HG02840 (cell line): ENCODE measurements around the gene MRTFA.
"Not testable (repeated sequence)": the region's sequence is repeated elsewhere in the genome, so short reads cannot be mapped to it uniquely, and the experiment has no call there.

ENCODE experiments used
- ATAC-seq: cut with Tn5 transposase; IDR thresholded peaks from one replicate; pipeline ENCODE4 v1.9.1; 2021; ENCODE audit warnings: mild to moderate bottlenecking, moderate library complexity, moderate number of reproducible peaks; ENCODE audit not compliant: unreplicated experiment, low FRiP score

MRTFA gene

GRCh38 chr22:40660730-40661129 lies 24.2 kb upstream of the MRTFA start:
- no peak for ATAC-seq

- no peak for ATAC-seq
These were observed 22.6 kb upstream of the MRTFA start for GRCh38 chr22:40659166-40659565.

- ATAC-seq = not testable (repeated sequence)
These were observed 20.1 kb upstream of the MRTFA start for GRCh38 chr22:40656651-40657050.

- ATAC-seq = not testable (repeated sequence)
These were observed 19.4 kb upstream of the MRTFA start for GRCh38 chr22:40655941-40656340.

- ATAC-seq = no peak
These were observed 18.1 kb upstream of the MRTFA start for GRCh38 chr22:40654522-40655167.

GRCh38 chr22:40653361-40653760 lies 16.8 kb upstream of the MRTFA start:
- ATAC-seq = no peak

GRCh38 chr22:40651563-40652501 lies 15.3 kb upstream of the MRTFA start:
- no peak for ATAC-seq

- ATAC-seq = no peak
These were observed 14.5 kb upstream of the MRTFA start for GRCh38 chr22:40651057-40651456.

- ATAC-seq = no peak
These were observed 11.9 kb upstream of the MRTFA start for GRCh38 chr22:40648386-40648785.

GRCh38 chr22:40645579-40646197 lies 9.2 kb upstream of the MRTFA start:
- ATAC-seq = no peak

GRCh38 chr22:40642316-40642715 lies 5.8 kb upstream of the MRTFA start:
- no peak for ATAC-seq

- ATAC-seq = no peak
These were observed 4.8 kb upstream of the MRTFA start for GRCh38 chr22:40641269-40641668.

GRCh38 chr22:40638261-40638660 lies 1.7 kb upstream of the MRTFA start:
- ATAC-seq = no peak

GRCh38 chr22:40637183-40638150 lies 948 bp upstream of the MRTFA start:
- ATAC-seq = no peak

GRCh38 chr22:40635940-40636379 lies 559 bp downstream of the MRTFA start:
- ATAC-seq = peak; percentile 20

- ATAC-seq = no peak
These were observed 1.2 kb downstream of the MRTFA start for GRCh38 chr22:40635043-40635939.

GRCh38 chr22:40634119-40634903 lies 2.2 kb downstream of the MRTFA start:
- no peak for ATAC-seq

GRCh38 chr22:40633036-40633435 lies 3.5 kb downstream of the MRTFA start:
- ATAC-seq = no peak
